Testis (tissue), 2 donors: ENCODE measurements around the gene INPP1.

ENCODE experiments used
- POLR2A ChIP-seq: fragments of 450-650 bp; IDR thresholded peaks from one replicate; pipeline ENCODE4 v1.6.1; 2017; ENCODE audit warnings: antibody characterized with exemption, mild to moderate bottlenecking, moderate library complexity
- TF ChIP-seq, protein P1 (sequence below), 3 experiments: fragments of 450-650 bp in 2 of 3; fragments of 200-600 bp in 1 of 3; sonication (generic) in 1 of 3; IDR thresholded peaks; one replicate each; pipeline ENCODE4 v1.5.1; 2016 to 2019; ENCODE audit warnings: antibody characterized with exemption in 3 of 3, mild to moderate bottlenecking in 2 of 3, moderate library complexity in 1 of 3

- TF ChIP-seq, protein P1, sequence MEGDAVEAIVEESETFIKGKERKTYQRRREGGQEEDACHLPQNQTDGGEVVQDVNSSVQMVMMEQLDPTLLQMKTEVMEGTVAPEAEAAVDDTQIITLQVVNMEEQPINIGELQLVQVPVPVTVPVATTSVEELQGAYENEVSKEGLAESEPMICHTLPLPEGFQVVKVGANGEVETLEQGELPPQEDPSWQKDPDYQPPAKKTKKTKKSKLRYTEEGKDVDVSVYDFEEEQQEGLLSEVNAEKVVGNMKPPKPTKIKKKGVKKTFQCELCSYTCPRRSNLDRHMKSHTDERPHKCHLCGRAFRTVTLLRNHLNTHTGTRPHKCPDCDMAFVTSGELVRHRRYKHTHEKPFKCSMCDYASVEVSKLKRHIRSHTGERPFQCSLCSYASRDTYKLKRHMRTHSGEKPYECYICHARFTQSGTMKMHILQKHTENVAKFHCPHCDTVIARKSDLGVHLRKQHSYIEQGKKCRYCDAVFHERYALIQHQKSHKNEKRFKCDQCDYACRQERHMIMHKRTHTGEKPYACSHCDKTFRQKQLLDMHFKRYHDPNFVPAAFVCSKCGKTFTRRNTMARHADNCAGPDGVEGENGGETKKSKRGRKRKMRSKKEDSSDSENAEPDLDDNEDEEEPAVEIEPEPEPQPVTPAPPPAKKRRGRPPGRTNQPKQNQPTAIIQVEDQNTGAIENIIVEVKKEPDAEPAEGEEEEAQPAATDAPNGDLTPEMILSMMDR (IDR thresholded peaks at IDR 0.05), result no peak
- TF ChIP-seq POLR2A, result no peak
Observed at GRCh38 chr2:190340369-190340768, 3.0 kb upstream of the INPP1 start.
